C4-2B (cell line): Measurements from ENCODE around the gene CCDC6.

ENCODE experiments used
- H3K27ac ChIP-seq: fragments of 450-650 bp; 2 replicates; pipeline ENCODE4 v1.5.1; 2017
- CTCF ChIP-seq: fragments of 450-650 bp; conservative IDR thresholded peaks from 2 replicates; pipeline ENCODE4 v1.5.1; 2017; ENCODE audit warnings: mild to moderate bottlenecking
- ZFX ChIP-seq: fragments of 450-650 bp; IDR thresholded peaks from 2 replicates; pipeline ENCODE4 v1.6.1; 2017

CCDC6 gene

GRCh38 chr10:59833810-59834209 lies 72.5 kb downstream of the CCDC6 start:
- no peak overlapping the region for H3K27ac ChIP-seq
- no peak for TF ChIP-seq CTCF
- no peak for TF ChIP-seq ZFX

- no peak for TF ChIP-seq ZFX
- TF ChIP-seq CTCF, result no peak
- H3K27ac ChIP-seq, result no peak overlapping the region
Observed at GRCh38 chr10:59832506-59832905, 73.8 kb downstream of the CCDC6 start.

- TF ChIP-seq ZFX, result no peak
- no peak for TF ChIP-seq CTCF
- H3K27ac ChIP-seq, result peak overlapping the region; percentile 17; the same call in 1 of the 2 replicates
Observed at GRCh38 chr10:59831658-59832503, 74.5 kb downstream of the CCDC6 start.

GRCh38 chr10:59830601-59831259 lies 75.6 kb downstream of the CCDC6 start:
- TF ChIP-seq CTCF, result peak; percentile 94
- no peak for TF ChIP-seq ZFX
- no peak overlapping the region for H3K27ac ChIP-seq

GRCh38 chr10:59829601-59830000 lies 76.8 kb downstream of the CCDC6 start:
- TF ChIP-seq CTCF (no peak), ZFX (no peak)
- no peak overlapping the region for H3K27ac ChIP-seq

GRCh38 chr10:59829024-59829423 lies 77.3 kb downstream of the CCDC6 start:
- H3K27ac ChIP-seq, result no peak overlapping the region
- TF ChIP-seq ZFX (no peak), CTCF (no peak)

GRCh38 chr10:59825932-59826331 lies 80.4 kb downstream of the CCDC6 start:
- no peak for TF ChIP-seq ZFX
- no peak overlapping the region for H3K27ac ChIP-seq
